ENCODE measurements around the gene MAP7D3. TPM values are rescaled to one million over a fixed set of nuclear protein-coding genes. Genes with fewer than 3 reads are reported as not detected.

MAP7D3 gene
- total RNA-seq, 4 donors from 2014 or later, result 10.5 to 26.1 (median 13.9) TPM

GRCh38 chrX:136166221-136166855 lies 84.9 kb downstream of the MAP7D3 start:
- TF ChIP-seq CTCF (IDR thresholded peaks at IDR 0.05 in 4 of 5, conservative IDR thresholded peaks at IDR 0.05 in 1 of 5) (peak; percentile 10 to 54 (median 41)), POLR2A (IDR thresholded peaks at IDR 0.05) (no peak)
- in situ Hi-C loops (cut with MboI; ENCODE audit: low sequenced_read_pairs in 4 of 4), result loop anchor here (5.0 to 25.0 kb wide), 6 partner anchors 48 to 132 kb away; partner anchors contain the start of gene MAP7D3 (in 1 of the 4)
- Histone ChIP-seq H3K9me3 (no peaks in the 10 kb centered on the region), H3K36me3 (no peaks in the 10 kb centered on the region), H3K27ac (peak overlapping the region; percentile 33 to 84 (median 54)), H3K27me3 (no peaks in the 10 kb centered on the region), H3K4me3 (no peak overlapping the region), H3K4me1 (peaks cover 7 to 24% of the 10 kb centered on the region in 2 donors)
- peak in 1 of 2 donors; percentile 48 for ATAC-seq
- no peak for DNase-seq
- intact Hi-C loops (cut with DNase I; ENCODE audit: low total_unique reads), result loop anchor here (1.0 to 10.0 kb wide), 4 partner anchors 86 to 408 kb away; partner anchors contain the start of genes HTATSF1 and MAP7D3

- intact Hi-C loops (cut with DNase I; ENCODE audit: low total_unique reads) (loop anchor here (5.0 to 10.0 kb wide), 3 partner anchors 87 to 409 kb away; partner anchors contain the start of genes HTATSF1 and MAP7D3), in situ Hi-C loops (cut with MboI; ENCODE audit: low sequenced_read_pairs in 4 of 4) (loop anchor here (5.0 to 25.0 kb wide), 6 partner anchors 49 to 131 kb away; partner anchors contain the start of gene MAP7D3 (in 1 of the 4))
- Histone ChIP-seq H3K4me3 (no peak overlapping the region), H3K27me3 (no peaks in the 10 kb centered on the region), H3K36me3 (no peaks in the 10 kb centered on the region), H3K4me1 (peaks cover 7 to 15% of the 10 kb centered on the region in 2 donors), H3K27ac (peak overlapping the region in 2 of 4 donors; percentile 54 to 84), H3K9me3 (no peaks in the 10 kb centered on the region)
- no peak for ATAC-seq
- no peak for TF ChIP-seq POLR2A (IDR thresholded peaks at IDR 0.05)
- TF ChIP-seq CTCF (IDR thresholded peaks at IDR 0.05 in 4 of 5, conservative IDR thresholded peaks at IDR 0.05 in 1 of 5), result no peak
- no peak for DNase-seq
Measured at GRCh38 chrX:136165406-136165805, 85.8 kb downstream of the MAP7D3 start.

- in situ Hi-C loops (cut with MboI; ENCODE audit: low sequenced_read_pairs in 4 of 4), result loop anchor here (5.0 to 25.0 kb wide), 7 partner anchors 51 to 136 kb away; partner anchors contain the start of gene MAP7D3 (in 1 of the 4)
- Histone ChIP-seq H3K4me1 (peaks cover 6 to 9% of the 10 kb centered on the region in 2 donors), H3K4me3 (no peak overlapping the region), H3K36me3 (no peaks in the 10 kb centered on the region), H3K9me3 (no peaks in the 10 kb centered on the region), H3K27me3 (no peaks in the 10 kb centered on the region), H3K27ac (peak overlapping the region in 3 of 4 donors; percentile 11 to 35 (median 21))
- no peak for TF ChIP-seq CTCF (IDR thresholded peaks at IDR 0.05 in 4 of 5, conservative IDR thresholded peaks at IDR 0.05 in 1 of 5)
- no peak for TF ChIP-seq POLR2A (IDR thresholded peaks at IDR 0.05)
- intact Hi-C loops (cut with DNase I; ENCODE audit: low total_unique reads), result loop anchor here (1.0 to 10.0 kb wide), 2 partner anchors 135 to 411 kb away; no protein-coding TSS in a partner anchor
- ATAC-seq (no peak), DNase-seq (no peak)
Measured at GRCh38 chrX:136163689-136164088, 87.5 kb downstream of the MAP7D3 start.

Other genes with a start within 250 kb of the MAP7D3 start
- gene FHL1, start 103.9 kb downstream of the MAP7D3 start, total RNA-seq, result 1,000 to 10,000 TPM; 2,023 to 8,069 (median 7,102) TPM
- under 1 TPM in 1 of 4 donors, not detected in 3; 0.04 TPM for gene ADGRG4, start 49.6 kb upstream of the MAP7D3 start, total RNA-seq
- gene BRS3, start 236.5 kb upstream of the MAP7D3 start, total RNA-seq, result not detected
- gene HTATSF1, start 246.2 kb upstream of the MAP7D3 start, total RNA-seq, result 100 to 1,000 TPM in 3 of 4 donors, 10 to 100 TPM in 1; 97.5 to 157 (median 114) TPM

Measured in gastrocnemius medialis (tissue), 4 donors.